ENCODE measurements around the gene PSMD13.
A peak's percentile ranks its signal among the peaks of the same experiment; 100 is the strongest.

DNA sequence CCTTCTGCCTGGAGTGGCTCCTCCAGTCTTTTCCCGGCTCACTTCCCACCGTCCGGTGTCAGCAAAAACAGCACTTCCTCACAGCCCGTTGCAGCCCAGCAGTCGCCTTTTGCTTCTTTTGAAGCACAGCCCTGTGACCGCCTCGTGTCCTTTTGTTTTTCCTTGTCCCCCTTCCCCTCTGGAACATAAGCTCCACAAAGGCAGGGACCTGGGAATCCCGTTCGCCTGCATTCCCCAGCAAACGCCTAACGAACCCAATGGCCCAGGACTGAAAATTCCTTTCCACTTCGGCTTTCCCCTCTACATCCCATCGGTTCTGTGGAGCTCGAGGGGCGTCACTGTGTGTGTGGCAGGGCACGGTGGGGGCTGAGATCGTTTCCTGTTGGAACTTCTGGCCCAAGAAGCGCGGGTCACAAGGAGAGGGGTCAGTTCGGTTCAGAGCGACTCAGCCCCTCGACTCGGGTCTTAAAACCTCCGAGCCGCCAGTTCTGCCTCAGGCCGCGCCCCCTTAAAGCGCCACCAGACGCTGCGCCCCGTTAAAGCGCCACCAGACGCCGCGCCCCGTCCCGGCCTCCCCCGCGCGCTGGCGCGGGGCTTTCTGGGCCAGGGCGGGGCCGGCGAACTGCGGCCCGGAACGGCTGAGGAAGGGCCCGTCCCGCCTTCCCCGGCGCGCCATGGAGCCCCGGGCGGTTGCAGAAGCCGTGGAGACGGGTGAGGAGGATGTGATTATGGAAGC lies 28.4 kb upstream of the PSMD13 start:
- TF ChIP-seq ZC3H10 (CRISPR knock-in tag; IDR thresholded peaks at IDR 0.05) (0 out of 2 replicates have a peak, but pooled peaks have one; percentile 18), BACH2 (CRISPR knock-in tag; IDR thresholded peaks at IDR 0.05; ENCODE audit: borderline replicate concordance) (no peak), OSR1 (CRISPR knock-in tag; IDR thresholded peaks at IDR 0.05) (no peak), PATZ1 (CRISPR knock-in tag; IDR thresholded peaks at IDR 0.05; ENCODE audit: borderline replicate concordance) (no peak)
- TF ChIP-seq, protein P1, sequence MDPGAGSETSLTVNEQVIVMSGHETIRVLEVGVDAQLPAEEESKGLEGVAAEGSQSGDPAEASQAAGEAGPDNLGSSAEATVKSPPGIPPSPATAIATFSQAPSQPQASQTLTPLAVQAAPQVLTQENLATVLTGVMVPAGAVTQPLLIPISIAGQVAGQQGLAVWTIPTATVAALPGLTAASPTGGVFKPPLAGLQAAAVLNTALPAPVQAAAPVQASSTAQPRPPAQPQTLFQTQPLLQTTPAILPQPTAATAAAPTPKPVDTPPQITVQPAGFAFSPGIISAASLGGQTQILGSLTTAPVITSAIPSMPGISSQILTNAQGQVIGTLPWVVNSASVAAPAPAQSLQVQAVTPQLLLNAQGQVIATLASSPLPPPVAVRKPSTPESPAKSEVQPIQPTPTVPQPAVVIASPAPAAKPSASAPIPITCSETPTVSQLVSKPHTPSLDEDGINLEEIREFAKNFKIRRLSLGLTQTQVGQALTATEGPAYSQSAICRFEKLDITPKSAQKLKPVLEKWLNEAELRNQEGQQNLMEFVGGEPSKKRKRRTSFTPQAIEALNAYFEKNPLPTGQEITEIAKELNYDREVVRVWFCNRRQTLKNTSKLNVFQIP (CRISPR knock-in tag; IDR thresholded peaks at IDR 0.05; ENCODE audit: borderline replicate concordance, low read depth): no peak

Measured in SK-N-SH treated with all-trans-retinoic acid at 6 μM for 48 hours (cell line).